ENCODE results near the gene HAUS6. TPM values are rescaled to one million over a fixed set of nuclear protein-coding genes. Genes with fewer than 3 reads are reported as not detected.
A peak's percentile ranks its signal among the peaks of the same experiment; 100 is the strongest.

Gene HAUS6
- total RNA-seq, 4 donors from 2014 or later = 1.4 to 8.9 (median 6.3) TPM

- no peaks in the 10 kb centered on the region for H3K9me3 ChIP-seq
- DNase-seq = no peak
- intact Hi-C loops (cut with DNase I; ENCODE audit: low total_unique reads) (no loop called here), in situ Hi-C loops (cut with MboI; ENCODE audit: low pct_ligation_motif_present in 1 of 4, low pct_unique_long_range_greater_than_20kb in 1 of 4, low sequenced_read_pairs in 3 of 4) (no loop called here)
- peaks cover 0 to 30% (median 5%) of the 10 kb centered on the region in 4 donors for H3K36me3 ChIP-seq
- no peak for TF ChIP-seq EP300 (IDR thresholded peaks at IDR 0.05; ENCODE audit: low read depth)
- TF ChIP-seq, protein P1, sequence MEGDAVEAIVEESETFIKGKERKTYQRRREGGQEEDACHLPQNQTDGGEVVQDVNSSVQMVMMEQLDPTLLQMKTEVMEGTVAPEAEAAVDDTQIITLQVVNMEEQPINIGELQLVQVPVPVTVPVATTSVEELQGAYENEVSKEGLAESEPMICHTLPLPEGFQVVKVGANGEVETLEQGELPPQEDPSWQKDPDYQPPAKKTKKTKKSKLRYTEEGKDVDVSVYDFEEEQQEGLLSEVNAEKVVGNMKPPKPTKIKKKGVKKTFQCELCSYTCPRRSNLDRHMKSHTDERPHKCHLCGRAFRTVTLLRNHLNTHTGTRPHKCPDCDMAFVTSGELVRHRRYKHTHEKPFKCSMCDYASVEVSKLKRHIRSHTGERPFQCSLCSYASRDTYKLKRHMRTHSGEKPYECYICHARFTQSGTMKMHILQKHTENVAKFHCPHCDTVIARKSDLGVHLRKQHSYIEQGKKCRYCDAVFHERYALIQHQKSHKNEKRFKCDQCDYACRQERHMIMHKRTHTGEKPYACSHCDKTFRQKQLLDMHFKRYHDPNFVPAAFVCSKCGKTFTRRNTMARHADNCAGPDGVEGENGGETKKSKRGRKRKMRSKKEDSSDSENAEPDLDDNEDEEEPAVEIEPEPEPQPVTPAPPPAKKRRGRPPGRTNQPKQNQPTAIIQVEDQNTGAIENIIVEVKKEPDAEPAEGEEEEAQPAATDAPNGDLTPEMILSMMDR (IDR thresholded peaks at IDR 0.05) = no peak
- TF ChIP-seq POLR2AphosphoS5 (IDR thresholded peaks at IDR 0.05) = no peak
- TF ChIP-seq POLR2A (IDR thresholded peaks at IDR 0.05) = no peak
- no peak overlapping the region for H3K27ac ChIP-seq
- no peak overlapping the region for H3K4me3 ChIP-seq
- no peaks in the 10 kb centered on the region for H3K27me3 ChIP-seq
- H3K4me1 ChIP-seq = peaks cover 0 to 10% (median 6%) of the 10 kb centered on the region in 4 donors
Measured at GRCh38 chr9:19057033-19057432, 45.7 kb downstream of the HAUS6 start.

DNA sequence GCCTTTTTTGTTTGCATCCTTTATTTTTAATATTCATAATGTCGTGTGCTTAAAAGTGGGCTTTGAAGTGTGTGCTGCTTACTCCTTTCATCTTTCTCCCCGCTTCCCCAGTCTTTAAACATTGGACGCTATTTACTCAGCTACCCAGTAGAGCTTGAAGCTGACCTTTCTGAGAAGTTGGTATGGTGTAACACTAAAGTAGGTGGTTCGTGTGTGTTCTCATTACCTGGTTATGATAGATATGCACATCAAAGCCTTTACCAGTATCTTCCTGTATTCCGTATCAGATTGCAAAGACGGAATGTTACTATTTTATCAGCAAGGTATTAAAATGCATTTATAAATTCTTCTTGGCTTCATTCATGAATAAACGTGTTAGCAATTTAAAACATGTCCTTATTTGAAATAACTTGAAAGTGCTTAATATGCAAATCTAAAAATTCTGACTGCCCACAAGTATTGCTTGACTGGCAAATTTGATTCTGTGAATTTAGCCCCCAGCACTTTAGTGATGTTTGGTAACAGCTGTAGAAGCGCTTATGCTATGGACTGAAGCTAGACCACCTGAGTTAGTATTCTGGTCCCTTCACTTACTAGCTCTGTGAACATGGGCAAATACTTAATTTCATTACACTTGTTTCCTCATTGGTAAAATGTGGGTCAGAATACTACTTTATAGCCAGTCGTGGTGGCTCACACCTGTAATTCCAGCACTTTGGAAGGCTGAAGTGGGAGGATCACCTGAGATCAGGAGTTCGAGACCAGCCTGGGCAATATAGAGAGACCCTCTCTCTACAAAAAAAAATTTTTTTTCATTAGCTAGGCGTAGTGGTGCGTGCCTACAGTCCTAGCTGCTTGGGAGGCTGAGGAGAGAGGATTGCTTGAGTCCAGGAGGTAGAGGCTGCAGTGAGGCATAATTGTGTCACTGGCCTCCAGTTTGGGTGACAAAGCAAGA lies 51.8 kb downstream of the HAUS6 start:
- Histone ChIP-seq H3K27me3 (no peaks in the 10 kb centered on the region), H3K36me3 (no peaks in the 10 kb centered on the region), H3K4me1 (peaks cover 20 to 40% (median 27%) of the 10 kb centered on the region in 4 donors), H3K4me3 (peak overlapping the region; percentile 77 to 81 (median 80)), H3K9me3 (no peaks in the 10 kb centered on the region), H3K27ac (peak overlapping the region; percentile 94 to 98 (median 97))
- in situ Hi-C loops (cut with MboI; ENCODE audit: low pct_ligation_motif_present in 1 of 4, low pct_unique_long_range_greater_than_20kb in 1 of 4, low sequenced_read_pairs in 3 of 4) = no loop called here
- intact Hi-C loops (cut with DNase I; ENCODE audit: low total_unique reads) = no loop called here
- 66 to 77% methylated on average over 10 to 12 of the region's 12 CpGs for WGBS, 2 donors (ENCODE audit: low coverage in 1 of 2)
- DNase-seq = no peak
- TF ChIP-seq EP300 (IDR thresholded peaks at IDR 0.05; ENCODE audit: low read depth) (no peak), POLR2AphosphoS5 (IDR thresholded peaks at IDR 0.05) (no peak), POLR2A (IDR thresholded peaks at IDR 0.05) (no peak)
- TF ChIP-seq, protein P1 (IDR thresholded peaks at IDR 0.05) = no peak

DNA sequence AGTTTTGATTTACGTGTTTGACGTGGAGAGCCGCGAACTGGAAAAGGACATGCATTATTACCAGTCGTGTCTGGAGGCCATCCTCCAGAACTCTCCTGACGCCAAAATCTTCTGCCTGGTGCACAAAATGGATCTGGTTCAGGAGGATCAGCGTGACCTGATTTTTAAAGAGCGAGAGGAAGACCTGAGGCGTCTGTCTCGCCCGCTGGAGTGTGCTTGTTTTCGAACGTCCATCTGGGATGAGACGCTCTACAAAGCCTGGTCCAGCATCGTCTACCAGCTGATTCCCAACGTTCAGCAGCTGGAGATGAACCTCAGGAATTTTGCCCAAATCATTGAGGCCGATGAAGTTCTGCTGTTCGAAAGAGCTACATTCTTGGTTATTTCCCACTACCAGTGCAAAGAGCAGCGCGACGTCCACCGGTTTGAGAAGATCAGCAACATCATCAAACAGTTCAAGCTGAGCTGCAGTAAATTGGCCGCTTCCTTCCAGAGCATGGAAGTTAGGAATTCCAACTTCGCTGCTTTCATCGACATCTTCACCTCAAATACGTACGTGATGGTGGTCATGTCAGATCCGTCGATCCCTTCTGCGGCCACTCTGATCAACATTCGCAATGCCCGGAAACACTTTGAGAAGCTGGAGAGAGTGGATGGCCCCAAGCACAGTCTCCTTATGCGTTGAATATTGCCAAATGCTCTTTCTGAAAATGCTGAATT lies 52.6 kb downstream of the HAUS6 start:
- H3K4me3 ChIP-seq = peak overlapping the region; percentile 77 to 81 (median 80)
- TF ChIP-seq, protein P1 (IDR thresholded peaks at IDR 0.05) = no peak
- no peak for TF ChIP-seq EP300 (IDR thresholded peaks at IDR 0.05; ENCODE audit: low read depth)
- no peak for TF ChIP-seq POLR2AphosphoS5 (IDR thresholded peaks at IDR 0.05)
- no peak for TF ChIP-seq POLR2A (IDR thresholded peaks at IDR 0.05)

More for the DNA sequence above, 52.6 kb downstream of the HAUS6 start:
- Histone ChIP-seq H3K27ac (peak overlapping the region; percentile 94 to 98 (median 97)), H3K27me3 (no peaks in the 10 kb centered on the region), H3K4me1 (peaks cover 20 to 40% (median 27%) of the 10 kb centered on the region in 4 donors), H3K36me3 (no peaks in the 10 kb centered on the region), H3K9me3 (no peaks in the 10 kb centered on the region)
- intact Hi-C loops (cut with DNase I; ENCODE audit: low total_unique reads) (no loop called here), in situ Hi-C loops (cut with MboI; ENCODE audit: low pct_ligation_motif_present in 1 of 4, low pct_unique_long_range_greater_than_20kb in 1 of 4, low sequenced_read_pairs in 3 of 4) (loop anchor here in 3 of 4 donors (25.0 kb wide), 3 partner anchors 613 to 1513 kb away; no protein-coding TSS in a partner anchor)
- WGBS, 2 donors (ENCODE audit: low coverage in 1 of 2) = 8 to 33% methylated on average over 8 to 33 of the region's 33 CpGs
- DNase-seq = peak; percentile 16

Measured in transverse colon (tissue), 4 donors.